Adrenal gland (tissue), 12 donors: ENCODE measurements around the gene IRS4. TPM values are rescaled to one million over a fixed set of nuclear protein-coding genes. Genes with fewer than 3 reads are reported as not detected.

Source experiments
- DNase-seq, 7 donors: peaks; one replicate each; pipeline ENCODE4 v3.0.0-alpha.2; 2019 to 2020
- H3K27ac ChIP-seq, 5 donors: fragments of 200-600 bp; sonication (generic) in 4 of 5; 1 replicate in 3 of 5; 2 replicates in 2 of 5; pipeline versions ENCODE4 v1.5.1 to v1.8.0; 2016 to 2020; ENCODE audit warnings: mild to moderate bottlenecking in 1 of 5
- H3K27me3 ChIP-seq: fragments of 200-600 bp; 2 replicates; pipeline ENCODE4 v1.8.0; 2021
- H3K36me3 ChIP-seq, 2 donors: fragments of 200-600 bp; replicated peaks in 1 of 2; 1 replicate in 1 of 2; 2 replicates in 1 of 2; pipeline versions ENCODE4 v1.5.1 to v1.8.0; 2018 to 2022
- H3K4me1 ChIP-seq, 2 donors: fragments of 200-600 bp; replicated peaks in 1 of 2; 1 replicate in 1 of 2; 2 replicates in 1 of 2; pipeline versions ENCODE4 v1.5.1 to v1.8.0; 2018 to 2021
- H3K4me3 ChIP-seq, 4 donors: fragments of 200-600 bp; sonication (generic) in 3 of 4; one replicate each; pipeline ENCODE4 v1.5.1; 2016 to 2018
- H3K9me3 ChIP-seq, 3 donors: fragments of 200-600 bp; sonication (generic) in 1 of 3; replicated peaks in 1 of 3; 1 replicate in 2 of 3; 2 replicates in 1 of 3; pipeline versions ENCODE4 v1.5.1 to v1.8.0; 2016 to 2021
- CTCF ChIP-seq, 6 experiments: fragments of 450-650 bp in 4 of 6; fragments of 200-600 bp in 2 of 6; sonication (generic) in 1 of 6; IDR thresholded peaks; 1 replicate in 5 of 6; 2 replicates in 1 of 6; pipeline versions ENCODE4 v1.5.1 to v1.8.0; 2016 to 2021; ENCODE audit warnings: antibody characterized with exemption in 6 of 6, mild to moderate bottlenecking in 2 of 6, moderate library complexity in 1 of 6
- POLR2A ChIP-seq, 2 donors: fragments of 450-650 bp; IDR thresholded peaks; one replicate each; pipeline ENCODE4 v1.6.1; 2017; ENCODE audit warnings: antibody characterized with exemption in 2 of 2, mild to moderate bottlenecking in 2 of 2, moderate library complexity in 1 of 2
- WGBS, 4 donors: extraction: QIAGEN DNeasy Blood & Tissue Kit in 2 of 4; methylation state at CpG; one replicate each; pipeline versions ENCODE4 v1.1.5 to v1.1.7; 2013 to 2017; 5-methylcytosine and 5-hydroxymethylcytosine counted together
- intact Hi-C, 2 donors: fragments of 100-400 bp; cut with DNase I; formaldehyde crosslinking; loops; one replicate each; pipeline versions ENCODE4 v1.14.1 to v1.15.0; 2022 to 2023
- polyA plus RNA-seq, 3 donors: library from polyadenylated mRNA; stranded (reverse); fragments of 200-250 nt in 2 of 3; fragments of 350-450 nt in 1 of 3; fragmentation: Illumina TruSeq in 1 of 3; extraction: RNeasy Lipid Tissue Mini Kit (QIAGEN cat#74804) in 1 of 3; gene quantifications; one replicate each; pipeline ENCODE4 v1.2.3, GENCODE V29; 2013 to 2014
- total RNA-seq, 9 donors: library from RNA; depleted of rRNA in 4 of 9; stranded (reverse); fragments of >200 nt in 4 of 9; fragments of 120-200 nt in 1 of 9; fragmentation: NEBNext Ultra II Directional in 1 of 9; extraction: Animal tissue kit (Norgen Biotek cat#: 25700) in 1 of 9; gene quantifications; one replicate each; pipeline versions ENCODE4 v1.1.0 to v1.2.4, GENCODE V29; 2013 to 2023
- donor health status: healthy with polysubstance abuse.
- donor health status: Bipolar disorder and iron deficiency.
- donor health status: DM: yes; HTN: yes; CAD: no.
- donor health status: DM: no; HTN: no; CAD: no.
- donor health status: DM: no; HTN: no; CAD: no.
- donor health status: DM: yes; HTN: yes; CAD: no.

Gene IRS4
- total and polyA plus RNA-seq, 12 donors: 0.11 TPM; not detected in 11

GRCh38 chrX:108737754-108738153, 1.4 kb upstream of the IRS4 start:
- 21 to 45% (median 42%) methylated on average over 5 of the region's 5 CpGs for WGBS, 4 donors
- intact Hi-C loops: no loop called here
- peaks cover 86% of the 10 kb centered on the region for H3K27me3 ChIP-seq

DNA sequence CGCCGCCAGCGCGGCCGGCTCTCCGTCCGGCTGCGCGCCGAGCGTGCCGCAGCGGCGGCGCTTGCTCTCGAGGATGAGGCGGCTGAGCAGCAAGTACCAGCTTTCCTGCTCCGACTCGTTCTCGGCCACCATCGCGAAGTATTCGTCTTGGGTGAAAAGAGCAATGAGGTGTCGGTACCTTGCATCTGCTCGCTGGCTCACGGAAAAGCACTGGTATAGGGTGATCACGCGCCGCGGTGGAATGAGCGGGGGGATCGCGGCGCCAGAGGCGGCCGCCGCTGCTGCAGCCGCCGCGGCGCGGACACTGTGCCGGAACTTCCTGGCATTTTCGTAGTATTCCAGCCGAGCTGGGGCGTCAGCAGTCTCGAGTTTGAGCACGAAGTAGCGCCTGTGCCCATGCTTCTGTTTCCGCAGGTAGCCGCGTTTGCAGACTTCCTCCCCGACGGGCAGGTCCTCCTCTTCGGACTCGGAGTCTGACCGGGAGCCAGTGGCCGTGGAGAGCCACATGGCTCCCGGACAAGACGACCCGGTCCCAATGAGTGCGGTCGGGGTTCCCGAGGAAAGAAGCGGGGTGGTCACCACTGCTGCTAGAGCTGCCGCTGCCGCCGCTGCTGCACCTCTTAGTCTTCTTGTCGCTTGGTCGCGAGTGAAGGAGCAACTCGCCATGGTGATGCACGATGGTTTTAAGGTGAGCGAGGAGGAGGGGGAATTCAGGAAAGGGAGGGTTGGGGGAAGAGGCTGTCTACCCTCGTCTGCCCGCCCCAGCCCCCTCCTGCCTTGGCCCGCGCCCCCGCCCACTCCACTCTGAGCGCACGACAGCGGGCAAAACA, 469 bp downstream of the IRS4 start:
- DNase-seq: no peak
- no peak overlapping the region for H3K27ac ChIP-seq
- no peak for TF ChIP-seq POLR2A (IDR thresholded peaks at IDR 0.05)
- no peak for TF ChIP-seq CTCF (IDR thresholded peaks at IDR 0.05)
- H3K9me3 ChIP-seq: no peaks in the 10 kb centered on the region
- H3K36me3 ChIP-seq: no peaks in the 10 kb centered on the region
- peak overlapping the region in 1 of 4 donors; percentile 35 for H3K4me3 ChIP-seq
- WGBS, 4 donors: 2 to 51% (median 25%) methylated on average over 56 to 82 of the region's 82 CpGs; no CpG with 5 or more reads in 1 of the 4 donors
- no peaks in the 10 kb centered on the region for H3K4me1 ChIP-seq
- peaks cover 91% of the 10 kb centered on the region for H3K27me3 ChIP-seq
- intact Hi-C loops: no loop called here

More at GRCh38 chrX:108737754-108738153, 1.4 kb upstream of the IRS4 start:
- Histone ChIP-seq H3K27ac (no peak overlapping the region), H3K4me1 (no peaks in the 10 kb centered on the region), H3K9me3 (no peaks in the 10 kb centered on the region), H3K4me3 (no peak overlapping the region), H3K36me3 (no peaks in the 10 kb centered on the region)
- DNase-seq: no peak
- TF ChIP-seq POLR2A (IDR thresholded peaks at IDR 0.05) (no peak), CTCF (IDR thresholded peaks at IDR 0.05) (no peak)

DNA sequence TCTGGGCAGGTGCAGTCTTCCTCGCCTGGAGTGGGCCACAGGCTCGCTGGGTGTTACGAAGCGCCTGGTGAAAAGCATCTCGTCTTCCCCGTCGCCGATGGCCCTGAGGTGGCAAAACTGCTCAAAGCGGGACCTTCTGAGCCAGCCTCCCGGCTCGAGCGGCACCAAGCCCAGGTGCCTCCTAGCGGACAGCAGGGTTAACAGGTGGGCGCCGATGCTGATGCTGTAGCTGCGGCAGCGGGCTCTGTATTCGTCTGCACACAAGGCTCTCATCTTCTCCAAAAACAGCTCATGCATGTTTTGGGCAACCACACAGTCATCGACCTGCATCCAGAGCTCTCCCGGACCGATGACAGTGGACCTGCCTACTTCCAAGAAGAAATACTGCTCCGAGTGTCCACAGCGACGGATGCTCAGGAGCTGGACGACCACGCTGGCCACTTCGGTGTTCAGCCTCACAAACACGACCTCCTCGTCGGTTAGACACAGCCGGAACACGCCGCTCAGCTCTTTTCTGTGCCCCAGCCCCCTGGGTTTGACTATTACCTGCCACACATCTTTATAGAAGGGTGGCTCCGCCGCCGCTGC, 1.2 kb downstream of the IRS4 start:
- WGBS, 4 donors: 3 to 57% (median 25%) methylated on average over 9 to 36 of the region's 36 CpGs; no CpG with 5 or more reads in 1 of the 4 donors
- Histone ChIP-seq H3K4me1 (no peaks in the 10 kb centered on the region), H3K4me3 (no peak overlapping the region), H3K27me3 (peaks cover 86% of the 10 kb centered on the region), H3K36me3 (no peaks in the 10 kb centered on the region), H3K9me3 (no peaks in the 10 kb centered on the region), H3K27ac (no peak overlapping the region)
- intact Hi-C loops: no loop called here
- no peak for DNase-seq
- TF ChIP-seq CTCF (IDR thresholded peaks at IDR 0.05): no peak
- no peak for TF ChIP-seq POLR2A (IDR thresholded peaks at IDR 0.05)

- TF ChIP-seq CTCF (IDR thresholded peaks at IDR 0.05) (no peak), POLR2A (IDR thresholded peaks at IDR 0.05) (no peak)
- WGBS, 4 donors: 61 to 89% (median 67%) methylated on average over 2 to 7 of the region's 7 CpGs
- H3K36me3 ChIP-seq: no peaks in the 10 kb centered on the region
- H3K27ac ChIP-seq: no peak overlapping the region
- no peaks in the 10 kb centered on the region for H3K9me3 ChIP-seq
- DNase-seq: no peak
- intact Hi-C loops: no loop called here
- no peak overlapping the region for H3K4me3 ChIP-seq
- H3K4me1 ChIP-seq: no peaks in the 10 kb centered on the region
- peaks cover 85% of the 10 kb centered on the region for H3K27me3 ChIP-seq
These were observed 1.9 kb downstream of the IRS4 start for GRCh38 chrX:108734426-108734825.
